Astrocyte of the spinal cord (primary cell): Measurements from ENCODE around the gene NPAS2.

Experiments used
- DNase-seq: peaks from one replicate; pipeline ENCODE4 v3.0.0; 2011; ENCODE audit warnings: low read depth, low spot score
- H3K4me3 ChIP-seq: 2 replicates; pipeline ENCODE4 v1.5.1; 2011; ENCODE audit warnings: low read depth, mild to moderate bottlenecking, low read length, moderate library complexity
- CTCF ChIP-seq: IDR thresholded peaks from 2 replicates; pipeline ENCODE4 v1.5.1; 2012; ENCODE audit warnings: low read depth, mild to moderate bottlenecking, low read length, inconsistent platforms
- in situ Hi-C: cut with HindIII; loops from 2 replicates; pipeline ENCODE4 v1.10.0; 2017; ENCODE audit warnings: low sequenced_read_pairs

NPAS2 gene

GRCh38 chr2:100876231-100876860, 56.4 kb downstream of the NPAS2 start:
- in situ Hi-C loops, result no loop called here
- DNase-seq, result peak; percentile 53
- no peak for TF ChIP-seq CTCF
- no peak overlapping the region for H3K4me3 ChIP-seq

GRCh38 chr2:100877555-100877954, 57.6 kb downstream of the NPAS2 start:
- no peak for TF ChIP-seq CTCF
- DNase-seq, result peak; percentile 71
- no peak overlapping the region for H3K4me3 ChIP-seq
- in situ Hi-C loops, result no loop called here

GRCh38 chr2:100878000-100878791, 58.3 kb downstream of the NPAS2 start:
- H3K4me3 ChIP-seq, result no peak overlapping the region
- no peak for TF ChIP-seq CTCF
- DNase-seq, result no peak
- in situ Hi-C loops, result no loop called here

GRCh38 chr2:100879296-100879695, 59.4 kb downstream of the NPAS2 start:
- in situ Hi-C loops, result no loop called here
- no peak for TF ChIP-seq CTCF
- H3K4me3 ChIP-seq, result no peak overlapping the region
- no peak for DNase-seq

GRCh38 chr2:100880036-100880435, 60.1 kb downstream of the NPAS2 start:
- in situ Hi-C loops, result no loop called here
- no peak for DNase-seq
- no peak overlapping the region for H3K4me3 ChIP-seq
- no peak for TF ChIP-seq CTCF

GRCh38 chr2:100880730-100881129, 60.8 kb downstream of the NPAS2 start:
- TF ChIP-seq CTCF, result no peak
- DNase-seq, result peak; percentile 74
- in situ Hi-C loops, result no loop called here
- H3K4me3 ChIP-seq, result no peak overlapping the region
